Measurements from ENCODE around the gene OR5C1.

OR5C1 gene

DNA sequence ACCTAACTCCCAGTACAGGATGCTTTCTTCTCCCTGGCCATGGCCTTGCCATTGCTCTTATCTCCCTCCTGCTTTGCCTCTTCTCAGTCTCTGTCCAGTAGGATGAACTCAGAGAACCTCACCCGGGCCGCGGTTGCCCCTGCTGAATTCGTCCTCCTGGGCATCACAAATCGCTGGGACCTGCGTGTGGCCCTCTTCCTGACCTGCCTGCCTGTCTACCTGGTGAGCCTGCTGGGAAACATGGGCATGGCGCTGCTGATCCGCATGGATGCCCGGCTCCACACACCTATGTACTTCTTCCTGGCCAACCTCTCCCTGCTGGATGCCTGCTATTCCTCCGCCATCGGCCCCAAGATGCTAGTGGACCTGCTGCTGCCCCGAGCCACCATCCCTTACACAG lies at the start of gene OR5C1:
Gene OR5C1, plus strand, starts transcription at position 103 of the 400 bp plus-strand sequence. Its CDS starts 0 bp downstream, at position 103.
- no peaks in the 10 kb centered on the region for H3K9me3 ChIP-seq (ENCODE audit: control insufficient read depth, insufficient read depth, low read depth, low read length)
- ChIA-PET CTCF (no interaction called here), POLR2A (interaction anchor here (0.6 kb wide), 1 partner anchor 676 kb away, joined by 5 read pairs; no protein-coding TSS in a partner anchor)
- no peak within 1 kb of the TSS for H3K27ac ChIP-seq (ENCODE audit: extremely low read depth, low read depth, low read length)
- no peaks in the 10 kb centered on the region for H3K4me1 ChIP-seq (ENCODE audit: control insufficient read depth, insufficient read depth, low read length)
- TF ChIP-seq, protein P1, sequence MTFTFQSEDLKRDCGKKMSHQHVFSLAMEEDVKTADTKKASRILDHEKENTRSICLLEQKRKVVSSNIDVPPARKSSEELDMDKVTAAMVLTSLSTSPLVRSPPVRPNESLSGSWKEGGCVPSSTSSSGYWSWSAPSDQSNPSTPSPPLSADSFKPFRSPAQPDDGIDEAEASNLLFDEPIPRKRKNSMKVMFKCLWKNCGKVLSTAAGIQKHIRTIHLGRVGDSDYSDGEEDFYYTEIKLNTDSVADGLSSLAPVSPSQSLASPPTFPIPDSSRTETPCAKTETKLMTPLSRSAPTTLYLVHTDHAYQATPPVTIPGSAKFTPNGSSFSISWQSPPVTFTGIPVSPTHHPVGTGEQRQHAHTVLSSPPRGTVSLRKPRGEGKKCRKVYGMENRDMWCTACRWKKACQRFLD (tag by site-specific recombination; IDR thresholded peaks at IDR 0.05), result no peak
- TF ChIP-seq, protein P2, sequence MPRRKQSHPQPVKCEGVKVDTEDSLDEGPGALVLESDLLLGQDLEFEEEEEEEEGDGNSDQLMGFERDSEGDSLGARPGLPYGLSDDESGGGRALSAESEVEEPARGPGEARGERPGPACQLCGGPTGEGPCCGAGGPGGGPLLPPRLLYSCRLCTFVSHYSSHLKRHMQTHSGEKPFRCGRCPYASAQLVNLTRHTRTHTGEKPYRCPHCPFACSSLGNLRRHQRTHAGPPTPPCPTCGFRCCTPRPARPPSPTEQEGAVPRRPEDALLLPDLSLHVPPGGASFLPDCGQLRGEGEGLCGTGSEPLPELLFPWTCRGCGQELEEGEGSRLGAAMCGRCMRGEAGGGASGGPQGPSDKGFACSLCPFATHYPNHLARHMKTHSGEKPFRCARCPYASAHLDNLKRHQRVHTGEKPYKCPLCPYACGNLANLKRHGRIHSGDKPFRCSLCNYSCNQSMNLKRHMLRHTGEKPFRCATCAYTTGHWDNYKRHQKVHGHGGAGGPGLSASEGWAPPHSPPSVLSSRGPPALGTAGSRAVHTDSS (tag by site-specific recombination; IDR thresholded peaks at IDR 0.05), result no peak
- no peak for TF ChIP-seq YY1 (tag by site-specific recombination; IDR thresholded peaks at IDR 0.05)
- TF ChIP-seq ZNF837 (tag by site-specific recombination; IDR thresholded peaks at IDR 0.05), result no peak
- no peak for TF ChIP-seq ZNF239 (tag by site-specific recombination; IDR thresholded peaks at IDR 0.05)
- no peak for TF ChIP-seq SP7 (tag by site-specific recombination; IDR thresholded peaks at IDR 0.05)
- no peak for TF ChIP-seq ZNF138 (tag by site-specific recombination; IDR thresholded peaks at IDR 0.05; ENCODE audit: borderline replicate concordance)
- H3K4me3 ChIP-seq (ENCODE audit: low read depth, low read length), result no peak within 1 kb of the TSS
- no peaks in the 10 kb centered on the region for H3K36me3 ChIP-seq (ENCODE audit: control insufficient read depth in 2 of 2, insufficient read depth in 1 of 2, low read length in 2 of 2)

DNA sequence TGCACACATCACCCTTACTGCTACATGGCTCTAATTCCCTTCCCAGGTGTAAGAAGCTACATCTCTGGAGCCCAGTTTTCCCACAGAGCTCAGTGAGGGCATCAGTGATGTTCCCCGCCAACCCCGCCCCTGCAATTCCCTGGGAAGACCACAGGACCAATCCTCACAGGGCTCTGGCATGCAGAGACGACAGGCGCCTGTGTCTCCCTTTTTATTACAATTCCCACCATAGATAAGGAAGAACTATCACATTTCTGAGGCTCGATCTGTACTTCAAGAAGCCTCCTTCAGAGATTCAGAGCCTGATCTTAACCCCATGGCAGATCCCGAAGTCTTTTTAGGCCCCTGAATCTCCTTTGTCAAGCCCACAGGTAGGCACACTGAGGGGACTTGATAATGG lies 46.7 kb upstream of the OR5C1 start, which contains the start of gene OR1L6:
Gene OR1L6, plus strand, starts transcription at position 301 of the 400 bp plus-strand sequence. CDS start 7,545 bp downstream, outside the sequence.
- H3K4me1 ChIP-seq (ENCODE audit: control insufficient read depth, insufficient read depth, low read length), result no peaks in the 10 kb centered on the region
- H3K36me3 ChIP-seq (ENCODE audit: control insufficient read depth in 2 of 2, insufficient read depth in 1 of 2, low read length in 2 of 2), result no peaks in the 10 kb centered on the region
- H3K9me3 ChIP-seq (ENCODE audit: control insufficient read depth, insufficient read depth, low read depth, low read length), result no peaks in the 10 kb centered on the region
- TF ChIP-seq ZNF311 (tag by site-specific recombination; IDR thresholded peaks at IDR 0.05; ENCODE audit: borderline replicate concordance), result no peak
- TF ChIP-seq, protein P3, sequence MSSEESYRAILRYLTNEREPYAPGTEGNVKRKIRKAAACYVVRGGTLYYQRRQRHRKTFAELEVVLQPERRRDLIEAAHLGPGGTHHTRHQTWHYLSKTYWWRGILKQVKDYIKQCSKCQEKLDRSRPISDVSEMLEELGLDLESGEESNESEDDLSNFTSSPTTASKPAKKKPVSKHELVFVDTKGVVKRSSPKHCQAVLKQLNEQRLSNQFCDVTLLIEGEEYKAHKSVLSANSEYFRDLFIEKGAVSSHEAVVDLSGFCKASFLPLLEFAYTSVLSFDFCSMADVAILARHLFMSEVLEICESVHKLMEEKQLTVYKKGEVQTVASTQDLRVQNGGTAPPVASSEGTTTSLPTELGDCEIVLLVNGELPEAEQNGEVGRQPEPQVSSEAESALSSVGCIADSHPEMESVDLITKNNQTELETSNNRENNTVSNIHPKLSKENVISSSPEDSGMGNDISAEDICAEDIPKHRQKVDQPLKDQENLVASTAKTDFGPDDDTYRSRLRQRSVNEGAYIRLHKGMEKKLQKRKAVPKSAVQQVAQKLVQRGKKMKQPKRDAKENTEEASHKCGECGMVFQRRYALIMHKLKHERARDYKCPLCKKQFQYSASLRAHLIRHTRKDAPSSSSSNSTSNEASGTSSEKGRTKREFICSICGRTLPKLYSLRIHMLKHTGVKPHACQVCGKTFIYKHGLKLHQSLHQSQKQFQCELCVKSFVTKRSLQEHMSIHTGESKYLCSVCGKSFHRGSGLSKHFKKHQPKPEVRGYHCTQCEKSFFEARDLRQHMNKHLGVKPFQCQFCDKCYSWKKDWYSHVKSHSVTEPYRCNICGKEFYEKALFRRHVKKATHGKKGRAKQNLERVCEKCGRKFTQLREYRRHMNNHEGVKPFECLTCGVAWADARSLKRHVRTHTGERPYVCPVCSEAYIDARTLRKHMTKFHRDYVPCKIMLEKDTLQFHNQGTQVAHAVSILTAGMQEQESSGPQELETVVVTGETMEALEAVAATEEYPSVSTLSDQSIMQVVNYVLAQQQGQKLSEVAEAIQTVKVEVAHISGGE (tag by site-specific recombination; conservative IDR thresholded peaks at IDR 0.05; ENCODE audit: low read depth), result no peak
- no peak within 1 kb of the TSS for H3K4me3 ChIP-seq (ENCODE audit: low read depth, low read length)
- POLR2A ChIA-PET, result no interaction called here
- H3K27ac ChIP-seq (ENCODE audit: extremely low read depth, low read depth, low read length), result no peak within 1 kb of the TSS
- CTCF ChIA-PET, result interaction anchor here (0.6 kb wide), 1 partner anchor 333 kb away, joined by 3 read pairs; no protein-coding TSS in a partner anchor

DNA sequence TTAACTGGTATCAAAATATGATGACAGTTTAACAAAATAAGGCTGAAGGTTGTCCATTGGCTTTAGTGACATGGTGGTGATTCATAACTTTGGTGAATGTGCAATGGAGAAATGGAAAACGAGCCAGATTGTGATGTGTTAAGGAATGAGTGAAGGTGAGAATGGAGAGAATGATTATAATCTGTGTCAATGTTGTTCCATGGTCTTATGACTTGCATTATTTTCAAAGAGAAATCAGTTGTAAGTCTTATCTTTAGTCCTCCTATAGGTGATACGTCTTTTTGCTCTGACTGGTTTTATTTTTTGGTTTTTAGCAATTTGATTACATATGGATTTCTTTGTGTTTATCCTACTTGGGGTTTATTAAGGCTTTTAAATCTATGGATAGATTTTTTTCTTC lies 33.9 kb upstream of the OR5C1 start:
- Histone ChIP-seq H3K4me3 (ENCODE audit: low read depth, low read length) (no peak overlapping the region), H3K4me1 (ENCODE audit: control insufficient read depth, insufficient read depth, low read length) (no peaks in the 10 kb centered on the region), H3K9me3 (ENCODE audit: control insufficient read depth, insufficient read depth, low read depth, low read length) (no peaks in the 10 kb centered on the region), H3K27ac (ENCODE audit: extremely low read depth, low read depth, low read length) (no peak overlapping the region), H3K36me3 (ENCODE audit: control insufficient read depth in 2 of 2, insufficient read depth in 1 of 2, low read length in 2 of 2) (no peaks in the 10 kb centered on the region)
- ChIA-PET CTCF (no interaction called here), POLR2A (no interaction called here)
- TF ChIP-seq GLIS2 (tag by site-specific recombination; IDR thresholded peaks at IDR 0.05), result no peak
- TF ChIP-seq SP2 (tag by site-specific recombination; IDR thresholded peaks at IDR 0.05), result no peak
- no peak for TF ChIP-seq KLF10 (tag by site-specific recombination; IDR thresholded peaks at IDR 0.05)
- no peak for TF ChIP-seq GLIS1 (tag by site-specific recombination; IDR thresholded peaks at IDR 0.05)
- TF ChIP-seq, protein P4, sequence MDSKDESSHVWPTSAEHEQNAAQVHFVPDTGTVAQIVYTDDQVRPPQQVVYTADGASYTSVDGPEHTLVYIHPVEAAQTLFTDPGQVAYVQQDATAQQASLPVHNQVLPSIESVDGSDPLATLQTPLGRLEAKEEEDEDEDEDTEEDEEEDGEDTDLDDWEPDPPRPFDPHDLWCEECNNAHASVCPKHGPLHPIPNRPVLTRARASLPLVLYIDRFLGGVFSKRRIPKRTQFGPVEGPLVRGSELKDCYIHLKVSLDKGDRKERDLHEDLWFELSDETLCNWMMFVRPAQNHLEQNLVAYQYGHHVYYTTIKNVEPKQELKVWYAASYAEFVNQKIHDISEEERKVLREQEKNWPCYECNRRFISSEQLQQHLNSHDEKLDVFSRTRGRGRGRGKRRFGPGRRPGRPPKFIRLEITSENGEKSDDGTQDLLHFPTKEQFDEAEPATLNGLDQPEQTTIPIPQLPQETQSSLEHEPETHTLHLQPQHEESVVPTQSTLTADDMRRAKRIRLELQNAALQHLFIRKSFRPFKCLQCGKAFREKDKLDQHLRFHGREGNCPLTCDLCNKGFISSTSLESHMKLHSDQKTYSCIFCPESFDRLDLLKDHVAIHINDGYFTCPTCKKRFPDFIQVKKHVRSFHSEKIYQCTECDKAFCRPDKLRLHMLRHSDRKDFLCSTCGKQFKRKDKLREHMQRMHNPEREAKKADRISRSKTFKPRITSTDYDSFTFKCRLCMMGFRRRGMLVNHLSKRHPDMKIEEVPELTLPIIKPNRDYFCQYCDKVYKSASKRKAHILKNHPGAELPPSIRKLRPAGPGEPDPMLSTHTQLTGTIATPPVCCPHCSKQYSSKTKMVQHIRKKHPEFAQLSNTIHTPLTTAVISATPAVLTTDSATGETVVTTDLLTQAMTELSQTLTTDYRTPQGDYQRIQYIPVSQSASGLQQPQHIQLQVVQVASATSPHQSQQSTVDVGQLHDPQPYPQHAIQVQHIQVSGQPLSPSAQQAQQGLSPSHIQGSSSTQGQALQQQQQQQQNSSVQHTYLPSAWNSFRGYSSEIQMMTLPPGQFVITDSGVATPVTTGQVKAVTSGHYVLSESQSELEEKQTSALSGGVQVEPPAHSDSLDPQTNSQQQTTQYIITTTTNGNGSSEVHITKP (tag by site-specific recombination; IDR thresholded peaks at IDR 0.05), result no peak
- TF ChIP-seq ZNF239 (tag by site-specific recombination; IDR thresholded peaks at IDR 0.05), result no peak
- TF ChIP-seq ZNF837 (tag by site-specific recombination; IDR thresholded peaks at IDR 0.05), result no peak
- TF ChIP-seq ZNF776 (tag by site-specific recombination; IDR thresholded peaks at IDR 0.05; ENCODE audit: borderline replicate concordance), result no peak
- no peak for TF ChIP-seq ZNF404 (tag by site-specific recombination; IDR thresholded peaks at IDR 0.05)
- TF ChIP-seq ZNF510 (tag by site-specific recombination; IDR thresholded peaks at IDR 0.05; ENCODE audit: insufficient replicate concordance), result no peak
- TF ChIP-seq, protein P5, sequence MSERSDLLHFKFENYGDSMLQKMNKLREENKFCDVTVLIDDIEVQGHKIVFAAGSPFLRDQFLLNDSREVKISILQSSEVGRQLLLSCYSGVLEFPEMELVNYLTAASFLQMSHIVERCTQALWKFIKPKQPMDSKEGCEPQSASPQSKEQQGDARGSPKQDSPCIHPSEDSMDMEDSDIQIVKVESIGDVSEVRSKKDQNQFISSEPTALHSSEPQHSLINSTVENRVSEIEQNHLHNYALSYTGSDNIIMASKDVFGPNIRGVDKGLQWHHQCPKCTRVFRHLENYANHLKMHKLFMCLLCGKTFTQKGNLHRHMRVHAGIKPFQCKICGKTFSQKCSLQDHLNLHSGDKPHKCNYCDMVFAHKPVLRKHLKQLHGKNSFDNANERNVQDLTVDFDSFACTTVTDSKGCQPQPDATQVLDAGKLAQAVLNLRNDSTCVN (tag by site-specific recombination; optimal IDR thresholded peaks at IDR 0.05), result no peak
- TF ChIP-seq ZNF501 (tag by site-specific recombination; IDR thresholded peaks at IDR 0.05), result no peak
- TF ChIP-seq ZNF529 (tag by site-specific recombination; IDR thresholded peaks at IDR 0.05; ENCODE audit: insufficient replicate concordance), result no peak
